Measurements from ENCODE around the gene TLE3.

The TLE3 gene

DNA sequence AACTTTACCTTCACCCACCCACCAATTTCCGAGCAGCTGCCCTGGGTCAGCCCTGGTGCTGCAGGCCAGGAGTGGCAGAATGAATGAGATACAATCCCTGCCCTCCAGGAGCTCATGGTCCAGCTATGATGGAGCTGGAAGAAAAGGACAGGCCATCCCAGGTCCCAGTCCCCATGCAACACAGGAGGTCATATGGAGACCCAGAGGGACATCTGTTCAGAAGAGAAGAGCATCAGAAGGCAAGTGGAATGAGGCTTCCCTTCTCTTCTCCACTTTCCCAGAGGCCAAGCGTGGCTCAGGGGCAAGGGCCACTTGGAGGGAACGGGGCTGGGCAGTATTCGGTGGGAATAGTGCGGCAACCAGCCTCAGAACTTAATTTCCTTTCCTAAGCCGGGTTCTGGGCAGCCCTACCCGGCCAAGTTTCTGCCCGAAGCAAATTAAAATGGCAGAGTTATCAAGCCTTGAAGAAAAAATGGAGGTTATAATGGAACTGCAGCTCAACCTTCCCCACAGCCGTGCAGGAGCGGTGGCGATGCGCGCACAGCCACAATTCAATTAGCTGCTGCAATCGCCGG lies 35.9 kb downstream of the TLE3 start:
- no peak for DNase-seq

DNA sequence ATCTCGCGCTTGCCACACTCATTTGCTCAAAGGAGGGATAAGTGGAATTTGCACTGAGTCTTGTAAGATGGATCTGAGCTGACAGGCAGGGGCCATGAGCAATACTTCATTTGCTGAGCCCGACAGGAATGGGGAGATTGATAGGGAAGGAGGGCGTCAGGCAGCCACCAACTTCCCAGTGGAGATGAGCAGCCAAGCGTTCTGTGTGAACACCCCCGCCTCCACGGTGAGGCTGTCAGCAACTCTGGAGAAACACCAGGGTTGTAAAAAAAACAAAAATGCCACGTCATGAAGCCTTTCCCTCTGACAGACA lies 36.8 kb downstream of the TLE3 start:
- no peak for DNase-seq

DNA sequence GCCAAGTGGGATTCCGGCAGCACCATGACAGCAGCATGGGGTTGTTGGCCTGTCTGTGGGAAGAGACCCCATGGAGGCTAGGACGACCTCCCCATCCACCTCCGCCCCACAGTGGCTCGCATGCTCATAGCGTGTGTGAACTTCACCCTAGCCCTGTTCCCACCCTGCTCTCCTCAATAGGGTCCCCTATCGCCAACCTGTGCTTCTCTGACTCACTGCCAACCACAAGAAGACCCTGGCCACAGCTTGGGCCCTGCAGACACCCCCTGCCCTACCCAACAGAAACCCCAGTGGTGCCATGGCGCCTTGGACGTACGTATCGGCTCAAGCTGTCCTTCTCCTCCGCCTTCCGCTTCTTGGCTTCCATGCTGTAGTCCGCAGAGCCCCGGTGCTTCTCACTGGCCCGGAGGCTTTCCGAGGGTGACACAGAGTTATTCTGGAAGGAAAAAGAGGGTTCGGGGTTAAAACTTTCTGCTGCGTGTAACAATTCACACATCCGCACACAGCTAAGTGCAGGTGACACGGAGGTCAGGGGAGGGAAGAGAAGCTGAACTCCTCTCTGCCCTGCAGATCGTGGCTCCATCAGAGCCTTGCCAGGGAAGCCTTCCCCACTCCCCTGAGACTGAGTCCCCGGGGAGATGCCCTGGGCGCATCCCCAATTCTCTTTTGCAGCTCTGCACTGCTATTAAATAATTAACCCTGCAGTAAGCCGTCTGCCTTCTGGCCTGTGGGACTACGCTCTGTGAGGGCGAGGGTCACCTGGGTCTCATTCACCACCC lies 37.3 kb downstream of the TLE3 start:
- no peak for DNase-seq

DNA sequence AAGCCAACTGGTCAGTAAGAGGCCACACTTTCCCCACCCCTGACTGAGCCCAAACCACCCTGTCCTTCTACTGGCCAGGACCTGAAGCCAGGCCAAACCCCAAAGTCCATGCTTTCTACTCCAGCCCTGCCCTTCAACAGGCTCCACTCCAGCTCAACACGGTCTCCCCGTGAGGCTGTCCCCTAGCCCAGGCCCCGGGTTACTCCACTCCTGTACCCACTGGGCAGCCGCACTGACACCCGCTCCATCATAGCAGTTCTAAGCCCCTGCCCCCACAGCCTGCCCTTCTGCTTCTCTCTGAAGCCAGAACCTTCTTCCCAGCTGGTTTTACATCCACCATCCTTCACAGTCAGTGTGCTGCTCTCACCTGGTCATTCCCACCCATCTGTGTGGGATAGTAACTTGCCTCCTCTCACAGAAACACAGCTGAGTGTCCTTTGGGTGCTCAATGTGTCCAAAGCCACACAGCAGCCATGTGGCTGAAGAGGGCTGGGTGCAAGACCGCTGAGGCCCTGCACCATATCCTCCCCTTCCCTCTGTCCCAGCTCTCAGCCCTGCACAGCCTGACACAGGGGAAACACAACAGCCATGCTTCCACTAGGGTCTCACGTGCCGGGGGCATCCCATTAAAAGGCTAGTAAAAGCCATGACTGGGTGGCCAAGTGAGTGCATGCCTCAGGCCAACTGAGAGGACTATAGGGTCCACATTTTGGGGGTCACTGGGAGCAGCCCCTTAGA lies 38.1 kb downstream of the TLE3 start:
- no peak for DNase-seq

DNA sequence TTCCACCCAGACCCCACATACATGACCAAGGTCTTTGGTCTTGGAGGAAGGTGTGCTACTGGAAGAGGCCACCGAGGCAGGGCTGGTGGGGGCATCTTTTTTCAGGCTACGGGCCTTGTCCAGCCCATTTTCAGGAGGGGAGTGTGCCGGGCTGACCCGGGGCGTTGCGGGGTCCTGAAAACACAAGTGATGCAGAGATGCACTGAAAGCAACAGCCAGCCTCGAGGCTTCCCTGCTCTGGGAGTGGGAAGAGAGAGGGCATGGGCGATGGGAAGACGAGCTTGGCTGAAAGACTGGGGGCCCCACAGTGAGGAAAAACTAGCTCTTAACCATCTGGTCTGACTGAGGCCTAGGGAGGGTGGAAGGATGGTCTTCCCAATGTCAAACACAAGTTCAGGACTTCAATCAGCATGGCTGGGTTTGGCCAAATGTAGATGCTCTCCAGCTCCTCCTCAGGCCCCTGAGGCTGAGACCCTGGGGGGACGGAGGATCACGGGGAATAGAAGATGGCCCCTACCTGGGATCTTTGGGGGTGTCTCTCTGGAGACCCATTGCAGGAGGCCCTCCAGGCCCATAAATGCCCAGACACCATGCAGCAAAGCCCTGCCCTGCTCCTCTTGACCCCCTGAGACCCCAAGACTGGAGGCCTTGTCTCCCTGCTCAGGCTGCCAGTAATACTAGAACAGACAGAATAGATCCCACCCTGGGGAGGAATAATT lies 38.9 kb downstream of the TLE3 start:
- no peak for DNase-seq

DNA sequence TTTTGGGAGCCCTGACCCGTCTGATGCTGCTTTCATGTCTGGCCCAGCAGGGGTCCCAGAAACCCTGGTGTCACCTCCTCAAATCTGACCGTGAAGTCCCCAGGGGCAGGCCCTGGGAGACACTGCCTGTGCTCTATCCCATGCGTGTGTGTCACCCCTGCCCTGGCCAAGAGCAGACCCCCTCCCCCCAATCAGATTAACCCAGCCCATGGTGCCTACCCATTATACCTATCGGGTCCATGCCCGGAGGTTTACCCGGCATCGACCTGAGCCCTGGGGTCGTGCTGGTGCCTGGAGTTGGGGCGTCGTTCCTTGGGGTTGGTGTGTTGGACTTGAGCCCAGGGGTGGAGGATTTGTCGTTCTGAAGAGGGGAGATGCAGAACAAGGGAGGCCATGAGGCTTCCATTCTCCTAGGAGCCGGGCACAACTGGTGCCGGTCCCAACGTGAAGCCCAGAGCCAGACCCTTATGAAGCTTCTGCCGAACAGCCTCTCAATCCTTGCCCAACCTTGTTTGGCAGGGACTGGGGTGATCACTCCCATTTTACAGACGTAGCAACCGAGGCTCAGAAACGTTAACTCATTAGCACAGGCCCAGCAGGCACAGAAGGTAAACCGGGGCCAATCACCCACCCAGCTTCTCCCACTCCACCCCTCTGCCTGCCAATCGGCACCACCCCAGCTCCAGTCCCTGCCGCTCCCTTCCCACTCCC lies 39.6 kb downstream of the TLE3 start:
- no peak for DNase-seq

DNA sequence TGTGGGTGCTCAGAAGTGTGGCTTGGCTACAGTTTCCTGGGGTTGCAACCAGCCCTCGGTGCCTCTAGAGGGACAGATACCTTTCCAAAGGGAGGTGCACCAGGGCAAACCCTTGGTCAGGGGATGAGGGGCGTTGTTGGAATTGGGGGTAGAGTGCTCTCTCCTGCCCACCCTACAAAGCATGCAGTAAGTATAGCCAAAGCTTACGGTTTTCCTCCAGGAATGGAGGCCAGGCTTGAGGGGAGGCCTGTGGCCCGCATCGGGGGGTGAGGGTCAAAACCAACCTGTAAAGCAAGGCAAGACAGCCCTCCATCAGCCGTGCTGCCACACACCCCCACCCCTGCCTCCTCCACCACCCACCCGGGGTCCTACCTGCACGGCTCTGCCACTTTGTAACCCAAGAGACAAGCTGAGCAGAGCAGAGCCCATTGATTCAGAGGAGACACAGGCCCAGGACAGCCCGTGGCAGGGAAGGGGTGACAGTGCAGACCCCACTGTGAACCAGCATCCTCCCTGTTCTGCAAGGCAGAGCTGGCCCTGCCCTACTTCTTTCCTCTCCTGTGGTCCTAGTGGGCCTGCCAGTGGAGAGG lies 41.5 kb downstream of the TLE3 start:
- no peak for DNase-seq

DNA sequence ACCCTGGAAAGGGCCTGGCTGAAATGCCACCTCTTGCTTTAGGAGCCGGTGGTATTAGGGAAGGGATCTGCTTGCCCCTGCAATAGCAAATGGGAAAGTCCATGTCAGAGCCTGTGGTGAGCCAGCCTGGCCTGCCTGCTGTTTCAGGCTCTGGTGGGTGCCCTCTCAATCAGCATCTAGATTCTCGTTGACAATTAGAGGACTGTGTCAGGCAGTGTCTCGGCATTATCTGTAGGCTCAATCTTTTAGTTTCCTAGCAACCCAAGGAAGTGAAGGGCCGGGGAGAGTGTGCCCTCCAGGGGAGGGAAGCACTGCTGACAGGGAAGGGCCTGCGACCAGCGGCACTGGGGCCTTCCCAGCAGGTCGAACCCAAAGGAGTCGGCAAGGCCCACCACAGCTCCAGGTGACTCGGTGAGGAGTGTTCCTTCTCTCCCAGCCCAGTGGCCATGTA lies 42.1 kb downstream of the TLE3 start:
- DNase-seq = no peak

DNA sequence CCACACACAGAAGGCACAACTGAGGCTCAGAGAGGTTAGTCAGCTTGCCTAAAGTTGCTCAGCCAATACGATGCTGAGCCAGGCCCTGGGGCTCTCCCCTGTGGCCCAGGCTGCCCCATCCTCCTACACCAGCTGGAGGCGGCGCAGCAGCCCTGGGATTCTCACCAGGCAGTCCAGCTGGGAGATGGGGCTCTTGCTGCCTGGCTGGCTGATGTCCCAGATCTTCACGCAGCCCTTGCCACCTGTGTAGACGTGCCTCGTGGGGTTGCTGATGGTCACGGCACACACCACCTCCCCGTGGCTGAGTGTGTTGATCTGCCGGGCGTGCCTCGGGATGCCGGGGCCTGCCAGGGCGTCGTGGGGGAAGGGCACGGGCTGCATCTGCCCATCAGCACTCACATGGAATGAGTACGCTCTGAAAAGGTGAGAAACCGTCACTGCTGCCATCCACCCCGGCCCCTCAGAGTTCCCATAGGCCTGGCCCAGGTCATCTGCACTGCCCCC lies 42.8 kb downstream of the TLE3 start:
- DNase-seq = no peak

DNA sequence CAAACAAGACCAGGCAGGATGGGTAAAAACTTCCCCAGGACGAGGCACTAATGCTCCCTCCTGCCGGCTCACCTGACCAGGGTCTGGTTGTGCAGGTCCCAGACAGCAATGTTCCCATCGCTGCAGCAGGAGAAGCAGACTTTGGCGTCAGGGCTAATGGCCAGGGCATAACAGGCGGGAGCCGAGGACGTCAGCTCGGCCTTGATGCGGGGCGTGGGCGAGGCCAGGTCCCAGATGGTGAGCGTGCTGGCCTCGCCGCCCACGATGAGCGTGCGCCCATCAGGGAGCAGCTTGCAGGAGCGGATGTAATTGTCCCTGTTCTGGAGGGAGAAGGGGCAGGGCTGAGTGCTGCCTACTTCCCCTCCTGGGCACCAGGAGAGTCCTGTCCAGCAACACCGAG lies 43.4 kb downstream of the TLE3 start:
- DNase-seq = no peak

DNA sequence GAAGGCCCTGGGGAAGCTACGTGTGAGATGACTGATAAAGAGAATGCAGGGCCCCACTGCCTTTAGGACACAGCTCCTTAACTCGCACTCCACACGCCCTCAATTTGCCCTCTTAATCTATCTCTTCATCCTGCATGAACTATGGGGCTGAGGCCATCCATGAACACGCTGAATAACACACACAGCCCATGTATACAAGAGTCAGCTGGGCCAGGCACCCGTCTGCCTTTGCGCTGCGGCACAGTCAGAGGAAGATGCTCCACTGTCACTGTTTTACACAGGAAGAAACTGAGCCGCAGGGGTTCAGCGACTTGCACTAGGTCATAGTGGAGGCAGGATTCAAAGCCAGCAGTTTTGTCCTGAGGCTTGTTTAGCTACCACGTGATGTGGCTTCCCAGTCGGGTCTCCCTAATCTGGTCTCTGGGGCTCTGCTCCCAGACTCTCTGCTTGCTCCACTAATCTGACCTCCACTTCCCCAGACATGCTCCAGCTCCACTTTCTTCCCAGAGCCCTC lies 43.9 kb downstream of the TLE3 start:
- DNase-seq = no peak

DNA sequence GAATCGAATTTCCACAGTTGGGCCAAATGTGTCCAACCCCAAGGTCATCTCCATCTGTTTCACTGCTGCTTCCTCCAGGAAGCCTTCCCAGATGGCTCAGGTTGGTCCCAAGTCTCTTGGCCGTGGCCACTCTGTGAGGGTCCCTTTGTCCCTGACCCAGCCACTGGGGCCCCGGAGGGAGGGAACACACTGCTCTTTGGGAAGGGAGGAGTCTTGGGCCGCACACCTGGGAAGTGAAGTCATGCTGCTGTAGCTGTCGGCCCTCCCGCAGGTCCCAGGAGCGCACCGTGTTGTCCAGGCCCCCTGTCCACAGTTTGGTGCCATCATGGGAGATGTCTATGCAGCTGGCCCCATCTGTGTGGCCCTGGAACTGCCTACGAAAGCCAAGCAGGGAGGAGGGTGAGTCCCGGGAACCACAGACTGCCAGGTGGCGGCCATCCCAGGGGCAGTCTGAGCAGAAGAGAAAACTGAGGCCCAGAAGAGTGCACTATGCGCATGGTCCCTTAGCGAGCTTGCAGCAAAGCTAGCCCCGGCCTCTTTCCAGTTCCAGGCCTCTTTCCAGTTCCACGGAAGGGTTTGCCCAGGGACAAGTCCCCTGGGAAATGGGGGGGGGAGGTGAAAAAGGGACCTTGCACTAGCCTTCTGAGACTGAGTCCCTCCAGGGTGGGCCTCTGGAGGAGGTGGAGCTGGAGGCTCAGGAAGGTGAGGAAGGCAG lies 44.6 kb downstream of the TLE3 start:
- DNase-seq = no peak

DNA sequence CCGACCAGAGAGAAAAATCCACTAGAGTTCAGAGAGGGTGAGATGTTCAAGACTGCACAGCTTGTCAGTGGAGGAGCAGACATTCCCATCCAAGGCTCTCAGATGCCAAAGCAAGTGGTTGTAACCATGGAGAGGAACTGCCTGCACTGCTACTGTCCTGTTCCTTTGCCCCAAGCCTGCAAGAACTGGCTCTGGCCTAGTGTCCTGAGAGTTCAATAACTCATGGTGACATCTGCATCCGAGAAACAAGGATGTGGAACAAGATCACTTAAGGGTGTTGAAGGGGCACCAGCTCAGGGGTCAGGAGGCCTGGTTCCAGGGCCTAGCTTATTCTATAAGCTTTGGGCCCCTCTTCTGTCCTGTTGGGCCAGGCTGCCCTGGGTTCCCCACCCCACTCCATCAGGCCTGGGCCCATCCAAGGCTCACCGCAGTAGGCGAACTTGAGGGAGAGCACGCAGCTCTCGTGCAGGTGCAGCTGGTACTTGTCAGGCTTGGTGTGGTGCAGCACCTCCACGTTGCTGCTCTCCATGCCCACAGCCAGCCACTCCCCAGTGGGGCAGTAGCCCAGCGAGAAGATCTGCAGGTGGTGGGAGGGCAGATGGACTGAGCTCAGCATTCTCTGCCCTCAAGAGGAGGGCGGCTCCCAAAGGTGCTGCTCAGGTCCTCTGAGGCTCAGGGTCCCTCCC lies 45.6 kb downstream of the TLE3 start:
- no peak for DNase-seq

DNA sequence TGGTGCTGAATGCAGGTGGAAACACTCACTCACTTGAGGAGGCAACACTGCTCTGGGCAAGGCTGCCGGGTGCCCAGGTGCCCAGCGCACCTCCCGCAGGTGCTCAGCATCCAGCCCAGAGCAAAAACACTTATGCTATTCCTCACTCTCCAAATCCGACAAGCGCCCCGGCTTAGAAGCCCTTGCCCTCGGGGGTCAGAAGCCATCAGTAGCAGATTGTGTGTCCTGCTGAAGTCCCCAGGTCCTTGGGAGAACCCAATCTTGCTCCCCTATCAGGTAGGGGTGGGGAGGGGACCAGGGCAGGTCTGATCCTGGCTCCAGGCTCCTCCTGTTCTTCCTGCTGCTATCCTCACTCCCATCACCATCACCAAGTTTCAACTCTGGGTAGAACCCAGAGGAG lies 46.7 kb downstream of the TLE3 start:
- no peak for DNase-seq

DNA sequence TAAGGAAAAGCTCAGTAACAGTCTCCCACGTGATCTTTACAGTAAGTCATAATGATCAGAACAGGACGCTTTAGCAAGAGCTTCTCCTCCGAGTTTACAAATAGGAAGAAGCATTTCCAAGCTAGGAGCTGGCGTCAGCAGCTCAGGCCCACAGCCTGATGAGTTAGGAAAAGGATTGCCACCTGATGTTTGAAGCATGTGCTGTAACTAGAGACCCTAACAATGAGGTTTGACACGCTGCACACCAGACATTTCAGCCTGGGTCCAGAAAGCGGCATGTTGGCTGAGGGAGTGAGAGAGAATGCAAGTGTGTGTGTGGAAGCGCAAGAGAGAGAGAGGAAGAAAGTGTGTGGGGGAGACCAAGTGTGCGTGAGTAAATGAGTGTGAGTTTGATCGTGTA lies 47.3 kb downstream of the TLE3 start:
- no peak for DNase-seq

DNA sequence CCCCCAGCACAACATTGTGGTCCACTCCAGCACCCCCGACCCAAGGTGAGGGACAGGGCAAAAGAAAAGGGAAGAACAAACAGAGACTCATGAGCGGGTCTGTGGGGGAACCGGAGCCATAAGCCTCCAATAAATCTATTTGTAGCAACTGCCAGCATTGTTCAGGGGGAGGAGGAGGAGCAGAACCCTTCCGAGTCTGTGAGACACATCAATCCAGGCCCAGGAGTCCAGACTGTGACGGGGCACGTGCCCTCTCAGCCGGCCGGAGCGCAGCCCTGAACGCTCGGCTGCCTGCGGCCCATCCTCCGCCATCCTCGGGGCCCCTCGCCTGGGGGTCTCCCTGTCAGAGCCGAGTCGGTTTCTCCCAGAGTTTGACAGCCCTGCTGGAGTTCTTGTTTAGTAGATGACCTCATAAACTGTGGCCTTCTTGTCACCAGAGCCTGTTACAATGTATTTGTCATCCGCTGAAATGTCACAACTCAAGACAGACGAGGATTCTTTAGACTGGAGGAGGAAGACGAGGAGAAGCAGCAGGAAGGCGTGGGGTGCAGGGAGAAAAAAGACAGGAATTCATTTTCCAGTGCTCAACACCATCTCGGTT lies 47.9 kb downstream of the TLE3 start:
- no peak for DNase-seq

DNA sequence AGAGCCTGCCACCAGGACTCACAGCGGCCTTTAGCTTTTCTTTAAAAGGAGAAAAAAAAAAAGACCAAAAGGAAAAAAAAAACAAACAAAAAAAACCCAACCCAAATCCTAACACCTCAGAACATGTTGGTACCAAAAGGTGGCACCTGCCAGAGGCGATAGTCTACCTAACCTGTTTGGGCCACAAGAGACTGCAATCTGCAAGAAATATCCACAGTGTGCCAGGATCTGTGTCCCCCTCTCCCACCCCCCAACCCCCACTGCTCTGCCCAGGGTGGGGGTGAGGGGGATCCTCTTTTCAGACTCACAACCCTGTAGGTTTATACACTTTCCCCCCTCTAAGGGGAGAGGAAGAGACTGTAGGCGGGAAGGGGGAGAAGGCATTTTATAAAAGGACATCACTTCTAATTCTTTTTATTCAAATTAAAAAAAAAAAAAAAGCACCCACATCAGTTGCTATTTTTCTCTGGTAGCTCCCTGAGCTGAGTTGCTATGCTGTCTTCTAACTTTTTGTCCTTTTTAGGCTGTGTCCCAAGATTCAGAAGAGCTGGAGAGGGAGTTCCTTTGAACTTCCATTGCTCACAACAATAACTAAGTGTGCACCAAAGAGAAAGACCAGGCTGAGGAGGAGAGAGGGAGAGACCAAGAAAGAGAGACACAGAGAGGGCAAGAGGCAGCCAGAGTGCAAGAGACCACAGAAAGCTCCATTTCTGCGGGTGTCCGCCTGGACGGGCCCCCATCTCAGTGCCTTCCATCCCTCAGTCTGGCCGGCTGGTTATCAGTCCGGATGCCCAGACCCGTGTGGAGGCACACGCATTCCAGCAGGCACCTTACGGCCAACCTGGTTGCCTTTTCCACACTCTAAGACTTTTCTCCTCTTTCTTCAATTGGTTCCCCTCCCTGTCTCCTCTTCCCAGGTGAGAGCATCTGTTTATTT lies 48.9 kb downstream of the TLE3 start:
- no peak for DNase-seq

DNA sequence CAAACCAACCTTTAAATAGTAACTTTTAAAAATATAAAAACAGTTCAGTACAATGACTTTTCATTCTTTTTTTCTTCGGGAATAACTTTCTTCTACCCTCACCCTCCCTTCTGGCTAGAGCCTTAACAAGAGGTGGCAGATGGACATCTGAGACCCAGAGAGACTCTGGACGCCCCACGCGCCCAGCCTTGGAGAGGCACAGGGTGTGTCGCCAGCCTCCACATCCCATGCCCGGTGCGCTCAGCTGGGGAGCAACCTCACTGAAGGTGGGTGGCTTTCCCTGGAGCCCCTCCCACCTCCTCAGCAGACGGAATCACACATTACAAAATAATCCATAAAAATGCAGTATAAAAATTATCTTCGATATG lies 49.5 kb downstream of the TLE3 start:
- no peak for DNase-seq

Data from T-helper 1 cell (primary cell).